Activated T-cell treated with anti-CD3 and anti-CD28 coated beads, Interleukin-2, amount 50 U/mL, for 72 hours (primary cell): ENCODE data around the gene RHOT2. TPM values are rescaled to one million over a fixed set of nuclear protein-coding genes. Genes with fewer than 3 reads are reported as not detected.

Experiments used
- ATAC-seq, 2 donors: fragments of 150-1000 bp; cut with Tn5 transposase; replicated peaks in 1 of 2; 2 replicates each; pipeline ENCODE4 v1.10.0; 2021; ENCODE audit warnings: moderate library complexity in 2 of 2, mild to moderate bottlenecking in 1 of 2
- DNase-seq, 2 donors: peaks; one replicate each; pipeline ENCODE4 v3.0.0; 2021 to 2022; ENCODE audit warnings: mixed read lengths in 1 of 2
- H3K27ac Mint-ChIP-seq: one replicate; pipeline ENCODE4 v1.8.0; 2022; ENCODE audit warnings: mild to moderate bottlenecking, moderate library complexity, mixed read lengths
- H3K27me3 Mint-ChIP-seq: one replicate; pipeline ENCODE4 v1.8.0; 2022; ENCODE audit warnings: low read depth, mixed read lengths
- H3K36me3 Mint-ChIP-seq, 2 donors: one replicate each; pipeline ENCODE4 v1.8.0; 2022; ENCODE audit warnings: mixed read lengths in 2 of 2, mild to moderate bottlenecking in 1 of 2; ENCODE audit not compliant: insufficient read depth in 2 of 2
- H3K4me1 Mint-ChIP-seq: one replicate; pipeline ENCODE4 v1.8.0; 2022; ENCODE audit warnings: low read depth, mixed read lengths
- H3K4me3 Mint-ChIP-seq, 2 donors: one replicate each; pipeline ENCODE4 v1.8.0; 2022; ENCODE audit warnings: mild to moderate bottlenecking in 2 of 2, mixed read lengths in 2 of 2, moderate library complexity in 2 of 2
- H3K9me3 Mint-ChIP-seq, 2 donors: one replicate each; pipeline ENCODE4 v1.8.0; 2022; ENCODE audit warnings: mixed read lengths in 2 of 2
- total RNA-seq, 2 donors: library from RNA; stranded (reverse); gene quantifications; one replicate each; pipeline ENCODE4 v1.2.3, GENCODE V29; 2022

Gene RHOT2
- total RNA-seq, 2 donors from 2014 or later: 110 to 115 TPM

GRCh38 chr16:720447-720989 is 52.6 kb downstream of the RHOT2 start:
- peaks cover 29% of the 10 kb centered on the region for H3K4me1 Mint-ChIP-seq
- ATAC-seq: peak; percentile 17 to 27

GRCh38 chr16:720990-721764 is 53.2 kb downstream of the RHOT2 start, which contains the start of gene ANTKMT:
Gene ANTKMT, plus strand, starts transcription at chr16:721146. Its CDS starts 129 bp downstream, at chr16:721275.
- Mint-ChIP-seq H3K9me3 (no peaks in the 10 kb centered on the region), H3K36me3 (no peaks in the 10 kb centered on the region), H3K27ac (no peak within 1 kb of the TSS), H3K4me3 (peak within 1 kb of the TSS; percentile 87 to 91), H3K4me1 (peaks cover 29% of the 10 kb centered on the region), H3K27me3 (no peaks in the 10 kb centered on the region)
- DNase-seq (peak; percentile 87), ATAC-seq (peak; percentile 82 to 83)

More at GRCh38 chr16:720447-720989, 52.6 kb downstream of the RHOT2 start:
- no peak overlapping the region for H3K27ac Mint-ChIP-seq
- no peaks in the 10 kb centered on the region for H3K9me3 Mint-ChIP-seq
- H3K36me3 Mint-ChIP-seq: no peaks in the 10 kb centered on the region
- peak overlapping the region; percentile 87 to 91 for H3K4me3 Mint-ChIP-seq
- peak; percentile 41 to 49 for DNase-seq
- H3K27me3 Mint-ChIP-seq: no peaks in the 10 kb centered on the region

- peak overlapping the region; percentile 79 to 87 for H3K4me3 Mint-ChIP-seq
- no peaks in the 10 kb centered on the region for H3K9me3 Mint-ChIP-seq
- no peaks in the 10 kb centered on the region for H3K36me3 Mint-ChIP-seq
- no peak overlapping the region for H3K27ac Mint-ChIP-seq
- peak in 1 of 2 donors; percentile 4 for ATAC-seq
- H3K27me3 Mint-ChIP-seq: no peaks in the 10 kb centered on the region
- peak in 1 of 2 donors; percentile 36 for DNase-seq
- peaks cover 24% of the 10 kb centered on the region for H3K4me1 Mint-ChIP-seq
Measured at GRCh38 chr16:721765-722540, 54.0 kb downstream of the RHOT2 start.

- DNase-seq (no peak), ATAC-seq (no peak)
- H3K27ac Mint-ChIP-seq: no peak overlapping the region
- H3K4me3 Mint-ChIP-seq: peak overlapping the region; percentile 79 to 87
- no peaks in the 10 kb centered on the region for H3K9me3 Mint-ChIP-seq
- H3K36me3 Mint-ChIP-seq: no peaks in the 10 kb centered on the region
- peaks cover 24% of the 10 kb centered on the region for H3K4me1 Mint-ChIP-seq
- no peaks in the 10 kb centered on the region for H3K27me3 Mint-ChIP-seq
Measured at GRCh38 chr16:722835-723633, 55.1 kb downstream of the RHOT2 start.

GRCh38 chr16:723695-724094 is 55.8 kb downstream of the RHOT2 start:
- H3K27me3 Mint-ChIP-seq: no peaks in the 10 kb centered on the region
- H3K36me3 Mint-ChIP-seq: no peaks in the 10 kb centered on the region
- H3K27ac Mint-ChIP-seq: no peak overlapping the region
- DNase-seq (no peak), ATAC-seq (no peak)
- no peaks in the 10 kb centered on the region for H3K9me3 Mint-ChIP-seq
- peaks cover 22% of the 10 kb centered on the region for H3K4me1 Mint-ChIP-seq
- H3K4me3 Mint-ChIP-seq: no peak overlapping the region

Other genes with a start within 250 kb of the RHOT2 start
- gene RAB11FIP3, start 242.5 kb upstream of the RHOT2 start, total RNA-seq: 10 to 100 TPM; 39.7 to 40.5 TPM
- 10 to 100 TPM; 46.6 to 58.5 TPM for gene CAPN15, start 140.4 kb upstream of the RHOT2 start, total RNA-seq
- under 1 TPM in 1 of 2 donors, not detected in 1; 0.10 TPM for gene PRR35, start 107.7 kb upstream of the RHOT2 start, total RNA-seq
- gene NHLRC4, start 101.1 kb upstream of the RHOT2 start, total RNA-seq: 1 to 10 TPM; 1.4 TPM
- 10 to 100 TPM; 18.2 to 22.4 TPM for gene PIGQ, start 98.2 kb upstream of the RHOT2 start, total RNA-seq
- gene RAB40C, start 78.1 kb upstream of the RHOT2 start, total RNA-seq: 10 to 100 TPM; 15.0 to 15.3 TPM
- gene WFIKKN1, start 37.1 kb upstream of the RHOT2 start, total RNA-seq: under 1 TPM; 0.49 to 0.72 TPM
- gene METTL26, start 31.8 kb upstream of the RHOT2 start, total RNA-seq: 10 to 100 TPM; 55.4 to 57.4 TPM
- gene MCRIP2, start 26.3 kb upstream of the RHOT2 start, total RNA-seq: 10 to 100 TPM; 27.9 to 34.4 TPM
- 10 to 100 TPM; 40.3 to 47.7 TPM for gene WDR90, start 18.8 kb upstream of the RHOT2 start, total RNA-seq
- gene RHBDL1, start 7.5 kb downstream of the RHOT2 start, total RNA-seq: 1 to 10 TPM; 3.5 to 5.8 TPM
- gene STUB1, start 12.3 kb downstream of the RHOT2 start, total RNA-seq: 10 to 100 TPM; 53.6 to 70.4 TPM
- 10 to 100 TPM; 15.7 to 20.7 TPM for gene JMJD8, start 16.2 kb downstream of the RHOT2 start, total RNA-seq
- gene WDR24, start 22.3 kb downstream of the RHOT2 start, total RNA-seq: 10 to 100 TPM; 20.5 to 22.9 TPM
- 1 to 10 TPM; 8.8 TPM for gene FBXL16, start 37.7 kb downstream of the RHOT2 start, total RNA-seq
- 10 to 100 TPM; 11.1 to 11.7 TPM for gene METRN, start 47.0 kb downstream of the RHOT2 start, total RNA-seq
- 10 to 100 TPM; 36.4 to 36.9 TPM for gene ANTKMT, start 53.0 kb downstream of the RHOT2 start, total RNA-seq
- gene CCDC78, start 58.3 kb downstream of the RHOT2 start, total RNA-seq: 1 to 10 TPM; 3.0 to 3.9 TPM
- gene HAGHL, start 59.0 kb downstream of the RHOT2 start, total RNA-seq: 10 to 100 TPM; 11.4 to 17.6 TPM
- 10 to 100 TPM; 38.0 to 40.6 TPM for gene CIAO3, start 72.9 kb downstream of the RHOT2 start, total RNA-seq
- gene MSLN, start 92.6 kb downstream of the RHOT2 start, total RNA-seq: not detected
- 10 to 100 TPM; 14.0 to 22.7 TPM for gene RPUSD1, start 120.2 kb downstream of the RHOT2 start, total RNA-seq
- 10 to 100 TPM; 74.5 to 97.8 TPM for gene CHTF18, start 120.5 kb downstream of the RHOT2 start, total RNA-seq
- not detected for gene GNG13, start 132.6 kb downstream of the RHOT2 start, total RNA-seq